ENCODE data around the gene SACM1L.

Gene SACM1L

DNA sequence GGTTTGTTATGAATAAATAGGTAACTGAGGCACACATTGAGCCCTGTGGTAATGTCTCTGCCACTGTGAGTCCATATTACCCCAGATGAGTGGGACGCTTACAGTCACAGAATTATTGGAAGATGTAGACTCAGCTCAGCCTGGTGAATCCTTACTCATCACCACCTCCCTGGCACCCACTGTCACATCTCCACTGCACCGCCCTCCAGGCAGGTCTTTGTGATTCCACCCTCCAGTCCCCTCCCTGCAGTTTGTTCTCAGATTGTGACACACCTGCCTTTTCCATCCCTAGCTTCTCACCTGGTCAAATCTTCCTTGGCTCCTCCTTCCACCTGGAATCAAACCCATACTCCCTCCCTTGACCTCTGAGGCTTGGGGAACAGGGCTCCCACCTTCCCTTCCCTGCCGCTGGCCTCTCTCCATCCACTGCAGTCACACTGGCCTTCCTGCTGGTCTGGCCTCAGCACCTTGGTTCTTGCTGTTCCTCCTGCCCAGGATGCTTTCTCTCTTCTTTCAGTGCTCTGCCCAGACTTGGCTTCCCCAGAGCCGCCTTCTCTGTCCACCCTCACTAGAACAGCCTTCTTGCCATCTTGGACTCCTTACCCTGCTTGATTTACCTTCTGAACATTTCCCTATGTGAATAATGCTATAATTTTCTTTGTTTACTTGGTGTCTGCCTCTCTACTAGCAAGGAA lies 97.8 kb downstream of the SACM1L start:
- Histone ChIP-seq H3K9me3 (ENCODE audit: control insufficient read depth, low read length) (peaks cover 2% of the 10 kb centered on the region), H3K4me3 (ENCODE audit: insufficient read depth, low read depth, low read length) (no peak overlapping the region)
- WGBS, 2 experiments, result 74 to 80% methylated on average over 4 of the region's 4 CpGs

DNA sequence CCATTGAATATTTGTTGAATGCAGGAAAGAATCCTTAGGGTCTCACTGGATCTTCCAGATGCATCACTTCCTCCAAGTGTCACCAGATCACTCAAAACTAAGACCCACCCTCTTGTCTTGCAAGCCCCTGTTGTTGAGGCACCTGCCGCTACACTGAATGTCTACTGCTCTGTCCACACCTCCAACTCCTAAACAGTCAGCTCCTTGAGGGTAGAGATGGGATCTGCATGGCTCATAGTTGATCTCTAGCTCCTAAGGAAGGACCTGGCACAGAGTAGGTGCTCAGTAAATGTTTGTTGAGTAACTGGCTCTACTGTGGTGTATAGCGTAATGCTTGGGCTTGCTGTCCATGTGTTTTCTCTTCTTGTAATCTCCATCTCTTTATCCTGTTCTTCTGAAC lies 98.4 kb downstream of the SACM1L start:
- Histone ChIP-seq H3K4me1 (ENCODE audit: control insufficient read depth, insufficient read depth, low read length) (no peaks in the 10 kb centered on the region), H3K27ac (ENCODE audit: insufficient read depth, low read depth, low read length, poor library complexity, severe bottlenecking) (no peak overlapping the region), H3K9me3 (ENCODE audit: control insufficient read depth, low read length) (peaks cover 2% of the 10 kb centered on the region), H3K36me3 (ENCODE audit: control insufficient read depth, insufficient read depth, low read length) (no peaks in the 10 kb centered on the region), H3K4me3 (ENCODE audit: insufficient read depth, low read depth, low read length) (no peak overlapping the region), H3K27me3 (ENCODE audit: control insufficient read depth, insufficient read depth, low read length, poor library complexity, severe bottlenecking) (peaks cover under 1% of the 10 kb centered on the region)
- 83 to 94% methylated on average over 2 of the region's 2 CpGs for WGBS, 2 experiments

More for the DNA sequence above, 97.8 kb downstream of the SACM1L start:
- no peak overlapping the region for H3K27ac ChIP-seq (ENCODE audit: insufficient read depth, low read depth, low read length, poor library complexity, severe bottlenecking)
- H3K36me3 ChIP-seq (ENCODE audit: control insufficient read depth, insufficient read depth, low read length), result no peaks in the 10 kb centered on the region
- no peaks in the 10 kb centered on the region for H3K4me1 ChIP-seq (ENCODE audit: control insufficient read depth, insufficient read depth, low read length)
- no peaks in the 10 kb centered on the region for H3K27me3 ChIP-seq (ENCODE audit: control insufficient read depth, insufficient read depth, low read length, poor library complexity, severe bottlenecking)

DNA sequence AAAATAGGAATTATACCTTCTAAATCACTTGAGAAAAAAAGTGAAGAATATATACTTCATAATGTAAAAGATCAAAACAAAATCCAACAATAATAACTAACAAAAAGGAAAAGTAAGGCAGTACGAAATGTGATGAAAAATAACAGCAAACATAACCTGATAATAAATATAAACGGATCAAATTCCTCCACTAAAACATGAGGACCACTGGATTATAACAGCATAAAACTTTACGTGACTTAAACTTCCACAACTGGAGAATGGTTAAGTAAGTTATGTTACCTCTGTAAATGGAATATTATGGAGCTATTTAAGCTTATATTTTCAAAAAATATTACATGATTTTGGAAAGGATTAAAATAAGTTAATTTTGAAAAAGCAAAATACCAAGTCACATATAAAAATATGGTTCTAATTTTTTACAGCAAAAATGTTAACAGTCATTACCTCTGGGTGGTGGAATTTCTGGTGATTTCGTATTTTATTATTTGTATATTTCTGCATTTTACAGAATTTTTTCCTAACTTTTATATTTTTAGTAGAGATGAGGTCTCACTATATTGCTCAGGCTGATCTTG lies 100.1 kb downstream of the SACM1L start:
- Histone ChIP-seq H3K27me3 (ENCODE audit: control insufficient read depth, insufficient read depth, low read length, poor library complexity, severe bottlenecking) (peaks cover 18% of the 10 kb centered on the region), H3K4me1 (ENCODE audit: control insufficient read depth, insufficient read depth, low read length) (no peaks in the 10 kb centered on the region), H3K4me3 (ENCODE audit: insufficient read depth, low read depth, low read length) (no peak overlapping the region), H3K9me3 (ENCODE audit: control insufficient read depth, low read length) (peaks cover 2% of the 10 kb centered on the region), H3K36me3 (ENCODE audit: control insufficient read depth, insufficient read depth, low read length) (no peaks in the 10 kb centered on the region), H3K27ac (ENCODE audit: insufficient read depth, low read depth, low read length, poor library complexity, severe bottlenecking) (no peak overlapping the region)
- whole genome bisulfite sequencing, 2 experiments, result 83 to 92% methylated on average over 1 to 2 of the region's 4 CpGs

DNA sequence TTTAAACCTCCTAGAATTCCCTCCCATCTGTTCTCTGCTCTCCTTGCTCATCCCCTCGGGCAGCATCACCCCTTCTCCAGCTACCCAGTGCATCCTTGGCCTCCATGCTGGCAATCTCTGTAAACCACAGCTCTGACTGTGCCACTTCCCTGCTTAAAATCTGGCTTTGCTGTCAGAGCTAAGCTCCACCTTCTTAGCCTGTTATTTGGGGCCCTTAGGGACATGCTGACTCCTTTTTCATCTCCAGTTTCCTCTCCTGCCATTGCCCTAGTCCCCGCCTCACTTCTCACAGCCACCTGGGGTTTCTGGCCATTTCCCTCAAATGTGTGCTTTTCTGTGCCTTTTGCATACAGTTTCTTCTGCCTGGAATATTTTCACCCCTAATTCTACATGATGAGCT lies 101.4 kb downstream of the SACM1L start:
- 73 to 81% methylated on average over 2 of the region's 2 CpGs for WGBS, 2 experiments
- H3K9me3 ChIP-seq (ENCODE audit: control insufficient read depth, low read length), result peaks cover 2% of the 10 kb centered on the region
- H3K4me1 ChIP-seq (ENCODE audit: control insufficient read depth, insufficient read depth, low read length), result peaks cover 1% of the 10 kb centered on the region
- H3K27ac ChIP-seq (ENCODE audit: insufficient read depth, low read depth, low read length, poor library complexity, severe bottlenecking), result no peak overlapping the region
- H3K4me3 ChIP-seq (ENCODE audit: insufficient read depth, low read depth, low read length), result no peak overlapping the region
- H3K27me3 ChIP-seq (ENCODE audit: control insufficient read depth, insufficient read depth, low read length, poor library complexity, severe bottlenecking), result peaks cover 31% of the 10 kb centered on the region
- no peaks in the 10 kb centered on the region for H3K36me3 ChIP-seq (ENCODE audit: control insufficient read depth, insufficient read depth, low read length)

DNA sequence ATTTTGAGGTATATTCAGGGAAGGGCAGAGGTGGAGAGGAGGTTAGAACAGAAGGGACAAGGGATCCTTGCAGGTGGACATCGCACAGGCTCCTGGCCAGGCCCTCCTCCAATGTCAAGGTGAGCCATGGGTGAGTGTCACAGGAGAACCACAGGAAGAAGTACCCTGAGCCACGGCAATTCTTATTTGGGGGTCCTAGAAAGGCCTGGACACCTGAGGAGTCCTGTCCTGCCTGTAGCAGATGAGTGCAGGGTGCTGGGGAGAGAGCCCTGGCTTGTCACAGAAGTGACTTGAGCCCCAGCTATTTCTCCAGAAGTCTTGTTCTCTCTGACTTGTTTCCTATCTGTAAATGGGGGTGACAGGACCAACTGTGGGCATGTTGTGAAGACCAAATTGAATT lies 102.8 kb downstream of the SACM1L start:
- Histone ChIP-seq H3K4me1 (ENCODE audit: control insufficient read depth, insufficient read depth, low read length) (peaks cover 5% of the 10 kb centered on the region), H3K36me3 (ENCODE audit: control insufficient read depth, insufficient read depth, low read length) (no peaks in the 10 kb centered on the region), H3K27me3 (ENCODE audit: control insufficient read depth, insufficient read depth, low read length, poor library complexity, severe bottlenecking) (peaks cover 45% of the 10 kb centered on the region), H3K4me3 (ENCODE audit: insufficient read depth, low read depth, low read length) (no peak overlapping the region), H3K9me3 (ENCODE audit: control insufficient read depth, low read length) (peaks cover 2% of the 10 kb centered on the region), H3K27ac (ENCODE audit: insufficient read depth, low read depth, low read length, poor library complexity, severe bottlenecking) (no peak overlapping the region)
- WGBS, 2 experiments, result 90 to 94% methylated on average over 2 of the region's 2 CpGs

DNA sequence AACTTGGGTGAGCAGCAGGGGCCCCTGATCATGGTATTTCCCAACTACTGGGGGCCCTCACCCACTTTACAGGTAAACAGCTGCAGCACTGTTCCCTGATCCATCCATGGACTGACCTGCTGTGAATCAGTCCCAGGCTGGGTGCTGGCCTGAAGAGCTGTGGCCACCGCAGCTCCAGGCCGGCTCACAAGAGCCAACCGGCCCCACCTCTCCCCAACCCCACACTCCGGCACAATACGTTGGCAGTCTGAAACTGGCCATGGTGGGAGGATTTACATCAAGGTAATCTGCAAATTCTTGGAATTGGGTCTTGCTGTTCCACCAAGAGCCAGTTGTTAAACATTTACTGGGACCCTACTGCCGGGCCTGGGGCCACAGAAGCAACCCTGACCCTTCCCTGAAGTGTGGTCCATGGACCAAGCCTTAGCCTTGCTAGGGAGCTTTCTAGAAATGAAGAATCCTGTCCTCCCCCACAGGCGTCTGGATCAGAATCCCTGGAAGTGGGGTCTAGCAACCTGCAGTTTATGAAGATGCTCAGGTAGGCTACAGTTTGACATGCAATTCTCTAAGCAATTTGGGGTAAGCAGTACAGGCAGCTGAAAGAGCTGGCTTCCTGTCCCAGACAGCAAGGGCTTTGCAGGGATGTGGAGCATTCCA lies 103.4 kb downstream of the SACM1L start:
- Histone ChIP-seq H3K9me3 (ENCODE audit: control insufficient read depth, low read length) (peaks cover 2% of the 10 kb centered on the region), H3K36me3 (ENCODE audit: control insufficient read depth, insufficient read depth, low read length) (no peaks in the 10 kb centered on the region), H3K4me3 (ENCODE audit: insufficient read depth, low read depth, low read length) (no peak overlapping the region), H3K27me3 (ENCODE audit: control insufficient read depth, insufficient read depth, low read length, poor library complexity, severe bottlenecking) (peaks cover 51% of the 10 kb centered on the region), H3K4me1 (ENCODE audit: control insufficient read depth, insufficient read depth, low read length) (peaks cover 5% of the 10 kb centered on the region), H3K27ac (ENCODE audit: insufficient read depth, low read depth, low read length, poor library complexity, severe bottlenecking) (no peak overlapping the region)
- 89 to 92% methylated on average over 7 of the region's 7 CpGs for WGBS, 2 experiments

DNA sequence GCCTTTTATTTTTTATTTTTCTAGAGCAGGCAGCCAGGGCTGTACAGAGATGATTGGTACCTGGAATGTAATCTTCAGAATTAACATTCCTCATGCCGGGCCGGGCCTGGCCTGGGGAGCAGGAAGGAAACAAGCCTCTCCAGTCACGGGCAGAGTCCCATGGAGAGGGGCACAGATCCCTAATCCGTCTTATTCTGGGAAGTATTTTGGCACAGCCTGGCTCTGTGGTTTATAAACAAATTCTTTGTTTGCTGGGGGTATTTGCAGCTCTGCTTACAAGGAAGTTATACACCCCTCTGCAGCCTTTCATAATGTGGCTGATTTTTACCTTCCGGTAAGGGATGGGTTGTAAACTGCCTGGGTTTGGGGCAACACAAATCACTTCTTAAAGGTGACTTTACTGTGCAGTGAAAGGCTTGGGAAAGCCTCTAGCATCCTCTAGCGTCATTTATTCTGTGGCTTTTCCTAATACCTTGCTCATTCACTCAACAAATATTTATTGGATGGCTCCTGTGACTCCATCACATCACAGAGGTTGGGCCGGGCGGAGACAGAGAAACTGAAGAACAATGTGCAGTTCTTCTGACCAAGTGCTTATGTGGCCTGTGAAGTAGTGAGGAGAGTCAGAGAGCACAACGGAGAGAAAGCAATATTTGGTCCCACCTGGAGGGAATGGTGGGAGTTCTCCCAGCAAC lies 104.4 kb downstream of the SACM1L start:
- H3K27me3 ChIP-seq (ENCODE audit: control insufficient read depth, insufficient read depth, low read length, poor library complexity, severe bottlenecking), result peaks cover 60% of the 10 kb centered on the region
- peaks cover 5% of the 10 kb centered on the region for H3K4me1 ChIP-seq (ENCODE audit: control insufficient read depth, insufficient read depth, low read length)
- WGBS, 2 experiments, result 79 to 85% methylated on average over 9 of the region's 9 CpGs
- H3K27ac ChIP-seq (ENCODE audit: insufficient read depth, low read depth, low read length, poor library complexity, severe bottlenecking), result no peak overlapping the region
- peaks cover 2% of the 10 kb centered on the region for H3K9me3 ChIP-seq (ENCODE audit: control insufficient read depth, low read length)
- H3K4me3 ChIP-seq (ENCODE audit: insufficient read depth, low read depth, low read length), result no peak overlapping the region
- no peaks in the 10 kb centered on the region for H3K36me3 ChIP-seq (ENCODE audit: control insufficient read depth, insufficient read depth, low read length)

DNA sequence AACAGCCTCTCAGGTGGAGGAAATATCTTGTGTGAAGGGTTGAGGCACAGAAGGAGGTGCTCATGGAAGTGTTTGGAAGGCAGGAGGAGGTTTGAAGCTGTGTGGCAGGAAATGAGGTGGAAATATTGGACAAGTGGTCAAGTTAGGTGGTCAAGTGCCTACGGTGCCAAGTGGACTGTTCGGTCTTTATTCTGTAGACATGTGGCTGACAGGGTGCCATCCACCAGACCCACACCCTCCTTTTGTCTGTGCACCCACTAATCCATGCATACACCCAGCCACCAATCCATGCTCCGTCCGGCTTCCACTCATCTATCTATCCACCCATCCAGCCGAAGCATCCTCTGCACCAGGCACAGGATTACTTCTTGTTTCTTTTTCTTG lies 105.0 kb downstream of the SACM1L start:
- Histone ChIP-seq H3K27ac (ENCODE audit: insufficient read depth, low read depth, low read length, poor library complexity, severe bottlenecking) (no peak overlapping the region), H3K36me3 (ENCODE audit: control insufficient read depth, insufficient read depth, low read length) (no peaks in the 10 kb centered on the region), H3K9me3 (ENCODE audit: control insufficient read depth, low read length) (peaks cover 2% of the 10 kb centered on the region), H3K27me3 (ENCODE audit: control insufficient read depth, insufficient read depth, low read length, poor library complexity, severe bottlenecking) (peaks cover 65% of the 10 kb centered on the region), H3K4me3 (ENCODE audit: insufficient read depth, low read depth, low read length) (no peak overlapping the region), H3K4me1 (ENCODE audit: control insufficient read depth, insufficient read depth, low read length) (peaks cover 5% of the 10 kb centered on the region)
- 93 to 96% methylated on average over 5 of the region's 5 CpGs for WGBS, 2 experiments

DNA sequence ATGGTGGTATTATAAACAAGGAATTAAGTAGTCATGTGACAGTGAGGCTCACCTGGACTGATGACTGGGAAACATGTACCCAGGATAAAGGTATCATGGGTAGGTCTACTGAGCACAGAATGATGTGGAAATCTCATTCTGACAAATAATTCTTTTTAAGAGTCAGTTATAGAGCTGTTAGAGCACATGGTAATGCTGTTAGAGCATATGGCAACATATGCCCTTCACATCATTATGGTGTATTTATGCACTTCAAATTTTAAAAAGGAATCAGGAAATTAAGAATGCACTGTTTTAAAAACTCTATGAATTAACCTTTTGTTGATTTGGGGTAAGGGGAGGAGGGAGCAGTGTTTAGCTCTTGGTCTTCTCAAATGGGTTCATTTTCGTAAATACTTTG lies 105.5 kb downstream of the SACM1L start:
- WGBS, 2 experiments, result 60 to 71% methylated on average over 1 of the region's 1 CpG
- H3K9me3 ChIP-seq (ENCODE audit: control insufficient read depth, low read length), result peaks cover 2% of the 10 kb centered on the region
- H3K4me1 ChIP-seq (ENCODE audit: control insufficient read depth, insufficient read depth, low read length), result peaks cover 5% of the 10 kb centered on the region
- no peak overlapping the region for H3K27ac ChIP-seq (ENCODE audit: insufficient read depth, low read depth, low read length, poor library complexity, severe bottlenecking)
- peaks cover 70% of the 10 kb centered on the region for H3K27me3 ChIP-seq (ENCODE audit: control insufficient read depth, insufficient read depth, low read length, poor library complexity, severe bottlenecking)
- no peak overlapping the region for H3K4me3 ChIP-seq (ENCODE audit: insufficient read depth, low read depth, low read length)
- no peaks in the 10 kb centered on the region for H3K36me3 ChIP-seq (ENCODE audit: control insufficient read depth, insufficient read depth, low read length)
